Gastrocnemius medialis (tissue), 4 donors: ENCODE data around the gene ESYT1. TPM values are rescaled to one million over a fixed set of nuclear protein-coding genes. Genes with fewer than 3 reads are reported as not detected.

Experiments
- ATAC-seq, 2 donors: fragments of 150-250 bp; one replicate each; pipeline ENCODE4 v1.9.1; 2016
- DNase-seq, 2 donors: peaks; one replicate each; pipeline ENCODE4 v3.0.0-alpha.2; 2019
- H3K27ac ChIP-seq, 4 donors: fragments of 200-600 bp; sonication (generic); 1 replicate in 1 of 4; 2 replicates in 3 of 4; pipeline ENCODE4 v1.5.1; 2016 to 2018; ENCODE audit warnings: mild to moderate bottlenecking in 2 of 4, moderate library complexity in 1 of 4
- H3K27me3 ChIP-seq, 3 donors: fragments of 200-600 bp; sonication (generic) in 2 of 3; 1 replicate in 1 of 3; 2 replicates in 2 of 3; pipeline versions ENCODE4 v1.5.1 to v1.6.0; 2016 to 2019; ENCODE audit warnings: mild to moderate bottlenecking in 1 of 3, moderate library complexity in 1 of 3
- H3K36me3 ChIP-seq, 2 donors: fragments of 200-600 bp; sonication (generic) in 1 of 2; one replicate each; pipeline ENCODE4 v1.5.1; 2017 to 2018
- H3K4me1 ChIP-seq, 2 donors: fragments of 200-600 bp; sonication (generic) in 1 of 2; one replicate each; pipeline ENCODE4 v1.5.1; 2016 to 2017; ENCODE audit warnings: mild to moderate bottlenecking in 2 of 2
- H3K4me3 ChIP-seq, 4 donors: fragments of 200-600 bp; sonication (generic) in 3 of 4; 1 replicate in 1 of 4; 2 replicates in 3 of 4; pipeline ENCODE4 v1.5.1; 2016 to 2019; ENCODE audit warnings: mild to moderate bottlenecking in 2 of 4
- H3K9me3 ChIP-seq, 3 donors: fragments of 200-600 bp; sonication (generic) in 2 of 3; 1 replicate in 1 of 3; 2 replicates in 2 of 3; pipeline ENCODE4 v1.5.1; 2016 to 2019
- POLR2A ChIP-seq, 2 donors: fragments of 450-650 bp; IDR thresholded peaks; one replicate each; pipeline ENCODE4 v1.6.1; 2017; ENCODE audit warnings: antibody characterized with exemption in 2 of 2, mild to moderate bottlenecking in 2 of 2, moderate library complexity in 2 of 2
- in situ Hi-C, 4 donors: fragments of 200-750 bp; cut with MboI; loops; one replicate each; pipeline versions ENCODE4 v1.15.0 to v1.8.0; 2017; ENCODE audit warnings: low sequenced_read_pairs in 4 of 4
- intact Hi-C: fragments of 100-400 bp; cut with DNase I; formaldehyde crosslinking; loops from one replicate; pipeline ENCODE4 v1.15.1; 2023; ENCODE audit warnings: low total_unique reads
- total RNA-seq, 4 donors: library from RNA; depleted of rRNA; stranded (reverse); fragments of >200 nt; gene quantifications; one replicate each; pipeline versions ENCODE4 v1.1.0 to v1.2.3, GENCODE V29; 2016
- TF ChIP-seq, protein P1 (sequence below), 5 experiments: fragments of 450-650 bp in 3 of 5; fragments of 200-600 bp in 2 of 5; sonication (generic) in 2 of 5; IDR thresholded peaks in 4 of 5; conservative IDR thresholded peaks in 1 of 5; 1 replicate in 4 of 5; 2 replicates in 1 of 5; pipeline ENCODE4 v1.5.1; 2016 to 2019; ENCODE audit warnings: antibody characterized with exemption in 5 of 5, mild to moderate bottlenecking in 3 of 5, moderate library complexity in 3 of 5

ESYT1 gene
- total RNA-seq, 4 donors from 2014 or later = 45.9 to 77.7 (median 62.1) TPM

DNA sequence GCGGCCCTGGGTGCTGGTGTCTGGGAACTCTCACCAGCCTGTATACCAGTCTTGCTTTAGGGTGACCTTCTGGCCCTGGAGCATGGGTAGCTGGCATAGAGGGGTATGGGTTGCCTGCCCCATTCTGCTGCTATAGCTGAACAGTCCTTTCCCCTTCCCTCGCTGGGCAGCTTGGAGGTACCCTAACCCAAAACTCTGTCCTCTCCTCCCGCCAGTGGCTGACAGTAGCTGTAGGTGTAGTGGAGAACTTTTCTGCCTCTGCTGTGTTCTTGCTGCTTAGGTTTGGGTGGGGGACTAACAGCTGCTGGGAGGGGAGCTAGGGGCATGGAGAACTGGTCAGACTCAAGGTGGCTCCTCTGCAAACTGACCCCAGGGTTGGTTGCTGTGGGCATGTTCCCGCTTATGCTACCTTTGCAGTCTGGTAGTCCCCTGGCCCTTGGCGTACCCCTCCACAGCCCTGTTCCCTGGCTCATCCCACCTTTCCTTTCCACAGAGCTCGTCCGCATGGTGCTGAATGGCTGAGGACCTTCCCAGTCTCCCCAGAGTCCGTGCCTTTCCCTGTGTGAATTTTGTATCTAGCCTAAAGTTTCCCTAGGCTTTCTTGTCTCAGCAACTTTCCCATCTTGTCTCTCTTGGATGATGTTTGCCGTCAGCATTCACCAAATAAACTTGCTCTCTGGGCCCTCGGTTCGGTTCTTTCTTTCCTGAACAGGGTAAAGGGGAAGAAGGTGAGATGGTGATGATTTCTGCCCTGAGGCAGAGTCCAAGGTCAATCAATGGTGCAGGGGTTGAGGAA, 33.0 kb downstream of the ESYT1 start:
- Histone ChIP-seq H3K9me3 (no peaks in the 10 kb centered on the region), H3K27me3 (no peaks in the 10 kb centered on the region), H3K4me3 (peak overlapping the region; percentile 68 to 93 (median 80)), H3K4me1 (peaks cover 28 to 44% of the 10 kb centered on the region in 2 donors), H3K27ac (peak overlapping the region; percentile 87 to 97 (median 96)), H3K36me3 (peaks cover 0 to 68% of the 10 kb centered on the region in 2 donors)
- intact Hi-C loops (no loop called here), in situ Hi-C loops (no loop called here)
- DNase-seq (no peak), ATAC-seq (no peak)
- TF ChIP-seq POLR2A (IDR thresholded peaks at IDR 0.05) = no peak
- TF ChIP-seq, protein P1, sequence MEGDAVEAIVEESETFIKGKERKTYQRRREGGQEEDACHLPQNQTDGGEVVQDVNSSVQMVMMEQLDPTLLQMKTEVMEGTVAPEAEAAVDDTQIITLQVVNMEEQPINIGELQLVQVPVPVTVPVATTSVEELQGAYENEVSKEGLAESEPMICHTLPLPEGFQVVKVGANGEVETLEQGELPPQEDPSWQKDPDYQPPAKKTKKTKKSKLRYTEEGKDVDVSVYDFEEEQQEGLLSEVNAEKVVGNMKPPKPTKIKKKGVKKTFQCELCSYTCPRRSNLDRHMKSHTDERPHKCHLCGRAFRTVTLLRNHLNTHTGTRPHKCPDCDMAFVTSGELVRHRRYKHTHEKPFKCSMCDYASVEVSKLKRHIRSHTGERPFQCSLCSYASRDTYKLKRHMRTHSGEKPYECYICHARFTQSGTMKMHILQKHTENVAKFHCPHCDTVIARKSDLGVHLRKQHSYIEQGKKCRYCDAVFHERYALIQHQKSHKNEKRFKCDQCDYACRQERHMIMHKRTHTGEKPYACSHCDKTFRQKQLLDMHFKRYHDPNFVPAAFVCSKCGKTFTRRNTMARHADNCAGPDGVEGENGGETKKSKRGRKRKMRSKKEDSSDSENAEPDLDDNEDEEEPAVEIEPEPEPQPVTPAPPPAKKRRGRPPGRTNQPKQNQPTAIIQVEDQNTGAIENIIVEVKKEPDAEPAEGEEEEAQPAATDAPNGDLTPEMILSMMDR (IDR thresholded peaks at IDR 0.05 in 4 of 5, conservative IDR thresholded peaks at IDR 0.05 in 1 of 5) = no peak

DNA sequence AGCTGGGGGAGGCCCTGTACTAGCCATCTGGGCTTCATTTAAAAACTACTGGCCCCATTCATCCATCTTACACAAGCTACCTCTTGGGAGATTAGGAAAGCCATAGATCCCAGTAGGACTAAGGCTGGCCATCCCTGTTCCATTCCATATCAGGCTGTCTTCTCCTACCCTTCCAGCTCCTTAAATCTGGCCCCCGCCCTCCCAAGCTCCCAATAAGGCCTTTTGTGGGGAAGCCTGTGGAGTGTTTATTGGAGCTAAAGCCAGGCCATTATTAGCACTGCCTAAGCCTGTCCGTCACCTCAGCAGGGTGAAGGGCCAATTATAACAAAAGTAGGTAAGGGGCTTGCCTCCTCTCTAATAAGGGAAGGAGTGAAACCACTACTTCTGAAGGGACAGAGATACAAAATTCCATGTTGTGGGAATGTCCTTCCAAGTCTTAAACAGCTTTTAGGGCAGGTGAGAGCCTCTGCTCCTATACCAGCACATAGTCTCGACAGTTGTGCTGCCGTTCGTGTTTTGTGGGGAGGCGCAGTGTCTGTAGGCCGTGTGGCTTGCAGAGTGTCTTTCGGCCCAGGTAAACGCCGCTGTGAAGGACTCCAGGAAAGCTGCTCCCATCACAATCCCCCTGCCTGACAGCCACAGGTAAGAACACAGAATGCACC, 33.8 kb downstream of the ESYT1 start:
- Histone ChIP-seq H3K4me3 (no peak overlapping the region), H3K9me3 (no peaks in the 10 kb centered on the region), H3K27me3 (no peaks in the 10 kb centered on the region), H3K27ac (peak overlapping the region; percentile 87 to 97 (median 96)), H3K36me3 (peaks cover 0 to 75% of the 10 kb centered on the region in 2 donors), H3K4me1 (peaks cover 28 to 42% of the 10 kb centered on the region in 2 donors)
- TF ChIP-seq, protein P1 (IDR thresholded peaks at IDR 0.05 in 4 of 5, conservative IDR thresholded peaks at IDR 0.05 in 1 of 5) = no peak
- no peak for TF ChIP-seq POLR2A (IDR thresholded peaks at IDR 0.05)
- DNase-seq = no peak
- in situ Hi-C loops (no loop called here), intact Hi-C loops (no loop called here)
- no peak for ATAC-seq

DNA sequence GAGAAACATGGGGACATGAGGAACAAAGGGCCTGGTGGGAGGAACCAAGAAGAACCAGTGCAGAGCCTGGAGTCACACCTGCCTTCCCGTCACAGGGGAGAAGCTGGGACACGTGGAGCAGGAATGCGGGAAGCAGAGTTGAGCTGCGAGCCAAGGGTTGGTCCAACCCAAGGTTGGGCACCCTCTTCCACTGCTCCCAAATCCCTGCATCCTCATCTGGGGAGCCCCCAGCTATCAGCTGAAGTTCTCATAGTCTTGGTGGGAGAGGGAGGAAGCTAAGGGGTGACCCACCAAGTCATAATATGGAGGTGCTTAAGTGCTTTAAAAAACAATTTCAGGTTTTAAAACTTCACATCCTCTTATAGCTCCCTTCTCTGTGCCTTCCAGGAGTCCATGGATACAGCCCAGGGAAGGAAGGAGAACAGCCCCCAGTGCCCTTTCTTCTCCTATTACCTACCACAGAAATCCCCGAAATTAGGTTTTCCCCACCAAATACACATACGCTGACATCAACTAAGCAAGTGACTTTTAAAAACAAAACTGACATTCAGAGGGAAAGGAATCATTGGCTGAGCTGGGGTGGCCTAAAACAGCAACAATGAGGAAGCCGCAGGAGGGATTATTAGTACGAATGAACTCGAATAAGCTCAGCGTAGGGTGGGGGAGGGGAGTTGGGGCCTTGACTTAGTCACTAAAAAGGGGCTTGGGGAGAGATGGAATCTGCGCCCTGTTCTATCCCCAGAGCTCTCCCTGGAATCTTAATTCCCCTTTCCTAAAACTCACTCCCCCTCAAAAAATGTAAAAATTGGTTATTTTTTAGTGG, 34.6 kb downstream of the ESYT1 start:
- H3K36me3 ChIP-seq = peaks cover 0 to 84% of the 10 kb centered on the region in 2 donors
- ATAC-seq (no peak), DNase-seq (no peak)

More for the DNA sequence above, 34.6 kb downstream of the ESYT1 start:
- TF ChIP-seq POLR2A (IDR thresholded peaks at IDR 0.05) = no peak
- TF ChIP-seq, protein P1 (IDR thresholded peaks at IDR 0.05 in 4 of 5, conservative IDR thresholded peaks at IDR 0.05 in 1 of 5) = no peak
- intact Hi-C loops (no loop called here), in situ Hi-C loops (no loop called here)
- Histone ChIP-seq H3K27ac (peak overlapping the region; percentile 23 to 97 (median 91)), H3K27me3 (no peaks in the 10 kb centered on the region), H3K4me1 (peaks cover 28 to 33% of the 10 kb centered on the region in 2 donors), H3K4me3 (no peak overlapping the region), H3K9me3 (no peaks in the 10 kb centered on the region)
